H9 (cell line): ENCODE results near the gene POU2AF1. TPM values are rescaled to one million over a fixed set of nuclear protein-coding genes. Genes with fewer than 3 reads are reported as not detected.

Source experiments
- DNase-seq: peaks from one replicate; pipeline ENCODE4 v3.0.0-alpha.2; 2017
- H2AFZ ChIP-seq: one replicate; pipeline ENCODE4 v1.6.1; 2013; ENCODE audit warnings: mild to moderate bottlenecking, low read length, control low read depth, moderate library complexity
- H2AK5ac ChIP-seq: 2 replicates; pipeline ENCODE4 v1.6.1; 2013; ENCODE audit warnings: low read length, control low read depth, mixed read lengths; ENCODE audit not compliant: insufficient read length
- H2BK120ac ChIP-seq: one replicate; pipeline ENCODE4 v1.6.1; 2013; ENCODE audit warnings: low read depth, mild to moderate bottlenecking, low read length, control low read depth, inconsistent platforms; ENCODE audit not compliant: poor library complexity, severe bottlenecking
- H2BK12ac ChIP-seq: 2 replicates; pipeline ENCODE4 v1.6.1; 2013; ENCODE audit warnings: low read length, control low read depth, mixed read lengths, low read depth; ENCODE audit not compliant: insufficient read length
- H2BK15ac ChIP-seq: 2 replicates; pipeline ENCODE4 v1.6.1; 2013; ENCODE audit warnings: low read depth, low read length, control low read depth
- H2BK20ac ChIP-seq: one replicate; pipeline ENCODE4 v1.6.1; 2013; ENCODE audit warnings: low read depth, mild to moderate bottlenecking, low read length, control low read depth, inconsistent platforms; ENCODE audit not compliant: poor library complexity, severe bottlenecking
- H2BK5ac ChIP-seq: 2 replicates; pipeline ENCODE4 v1.6.1; 2013; ENCODE audit warnings: low read length, control low read depth, mixed read lengths; ENCODE audit not compliant: insufficient read length
- H3K14ac ChIP-seq: 2 replicates; pipeline ENCODE4 v1.6.1; 2013; ENCODE audit warnings: low read length, control low read depth; ENCODE audit not compliant: insufficient read depth
- H3K18ac ChIP-seq: 2 replicates; pipeline ENCODE4 v1.6.1; 2013; ENCODE audit warnings: low read depth, mild to moderate bottlenecking, mixed read lengths, low read length, control low read depth; ENCODE audit not compliant: insufficient read length
- H3K23ac ChIP-seq: 2 replicates; pipeline ENCODE4 v1.6.1; 2013; ENCODE audit warnings: low read length, control low read depth, mixed read lengths, low read depth; ENCODE audit not compliant: insufficient read length
- H3K23me2 ChIP-seq: 2 replicates; pipeline ENCODE4 v1.6.1; 2013; ENCODE audit warnings: low read depth, mild to moderate bottlenecking, mixed read lengths, low read length, control low read depth; ENCODE audit not compliant: insufficient read length, poor library complexity, severe bottlenecking
- H3K27ac ChIP-seq: 2 replicates; pipeline ENCODE4 v1.5.1; 2013; ENCODE audit warnings: low read length, control low read depth, mixed read lengths, low read depth; ENCODE audit not compliant: insufficient read length
- H3K27me3 ChIP-seq: 2 replicates; pipeline ENCODE4 v1.6.1; 2013; ENCODE audit warnings: low read length, control low read depth, inconsistent platforms; ENCODE audit not compliant: insufficient read depth
- H3K4ac ChIP-seq: 2 replicates; pipeline ENCODE4 v1.6.1; 2013; ENCODE audit warnings: low read depth, mild to moderate bottlenecking, control low read depth, inconsistent platforms, low read length, moderate library complexity
- H3K4me1 ChIP-seq: 2 replicates; pipeline ENCODE4 v1.6.1; 2013; ENCODE audit warnings: low read length, control low read depth, inconsistent platforms; ENCODE audit not compliant: insufficient read depth
- H3K4me2 ChIP-seq: 2 replicates; pipeline ENCODE4 v1.6.1; 2013; ENCODE audit warnings: low read length, control low read depth, mixed read lengths; ENCODE audit not compliant: insufficient read length, insufficient read depth
- H3K56ac ChIP-seq: 2 replicates; pipeline ENCODE4 v1.6.1; 2013; ENCODE audit warnings: low read depth, mild to moderate bottlenecking, mixed read lengths, low read length, control low read depth; ENCODE audit not compliant: insufficient read length
- H3K79me1 ChIP-seq: 2 replicates; pipeline ENCODE4 v1.6.1; 2013; ENCODE audit warnings: low read depth, mild to moderate bottlenecking, moderate library complexity, low read length, control low read depth, inconsistent platforms; ENCODE audit not compliant: insufficient read depth, poor library complexity, severe bottlenecking
- H3K79me2 ChIP-seq: 2 replicates; pipeline ENCODE4 v1.6.1; 2013; ENCODE audit warnings: low read length, control low read depth, inconsistent platforms; ENCODE audit not compliant: insufficient read depth
- H3K9ac ChIP-seq: 2 replicates; pipeline ENCODE4 v1.6.1; 2013; ENCODE audit warnings: low read length, control low read depth, mixed read lengths; ENCODE audit not compliant: insufficient read length; ENCODE audit errors: extremely low read depth
- H3K9me3 ChIP-seq: one replicate; pipeline ENCODE4 v1.6.1; 2013; ENCODE audit warnings: low read depth, low read length, inconsistent platforms; ENCODE audit not compliant: control insufficient read depth
- H3T11ph ChIP-seq: one replicate; pipeline ENCODE4 v1.6.1; 2013; ENCODE audit warnings: mild to moderate bottlenecking, low read length, control low read depth, inconsistent platforms
- H4K20me1 ChIP-seq: one replicate; pipeline ENCODE4 v1.6.1; 2013; ENCODE audit not compliant: control insufficient read depth, insufficient read length, insufficient read depth
- H4K5ac ChIP-seq: 2 replicates; pipeline ENCODE4 v1.6.1; 2013; ENCODE audit warnings: low read depth, mild to moderate bottlenecking, mixed read lengths, low read length, control low read depth; ENCODE audit not compliant: insufficient read length
- H4K8ac ChIP-seq: replicated peaks from 2 replicates; pipeline ENCODE4 v1.6.1; 2013; ENCODE audit warnings: low read length, control low read depth, mixed read lengths, low read depth; ENCODE audit not compliant: insufficient read length
- H4K91ac ChIP-seq: 2 replicates; pipeline ENCODE4 v1.6.1; 2013; ENCODE audit warnings: low read depth, mild to moderate bottlenecking, moderate library complexity, mixed read lengths, low read length, control low read depth; ENCODE audit not compliant: insufficient read length
- H3K27ac Mint-ChIP-seq, 3 experiments: 2 replicates in 2 of 3; 3 replicates in 1 of 3; pipeline ENCODE4 v1.8.0; 2020 to 2021; ENCODE audit warnings: mixed read lengths in 3 of 3, mild to moderate bottlenecking in 1 of 3, moderate library complexity in 1 of 3
- H3K27me3 Mint-ChIP-seq: 2 replicates; pipeline ENCODE4 v1.8.0; 2021; ENCODE audit warnings: low read depth, mild to moderate bottlenecking, moderate library complexity, mixed read lengths
- H3K36me3 Mint-ChIP-seq, 3 experiments: 2 replicates in 2 of 3; 3 replicates in 1 of 3; pipeline ENCODE4 v1.8.0; 2020 to 2021; ENCODE audit warnings: low read depth in 3 of 3, mixed read lengths in 3 of 3; ENCODE audit not compliant: insufficient read depth in 1 of 3
- H3K4me1 Mint-ChIP-seq, 2 experiments: 2 replicates each; pipeline ENCODE4 v1.8.0; 2020; ENCODE audit warnings: mixed read lengths in 2 of 2
- H3K4me3 Mint-ChIP-seq, 2 experiments: 2 replicates in 1 of 2; 3 replicates in 1 of 2; pipeline ENCODE4 v1.8.0; 2020 to 2021; ENCODE audit warnings: mild to moderate bottlenecking in 2 of 2, mixed read lengths in 2 of 2, moderate library complexity in 1 of 2
- H3K9me3 Mint-ChIP-seq, 2 experiments: 2 replicates in 1 of 2; 3 replicates in 1 of 2; pipeline ENCODE4 v1.8.0; 2020; ENCODE audit warnings: mild to moderate bottlenecking in 2 of 2, mixed read lengths in 2 of 2, moderate library complexity in 1 of 2
- WGBS: extraction: QIAGEN DNeasy Blood & Tissue Kit; methylation state at CpG from one replicate; pipeline ENCODE4 v1.1.7; 2013; ENCODE audit warnings: missing lambda C conversion rate, low lambda C conversion rate, mixed read lengths; ENCODE audit not compliant: insufficient read length; ENCODE audit errors: extremely low coverage; 5-methylcytosine and 5-hydroxymethylcytosine counted together
- total RNA-seq: library from RNA; stranded (reverse); gene quantifications from 2 replicates; pipeline ENCODE4 v1.2.1, GENCODE V29; 2021
- TF ChIP-seq, protein P1 (sequence below): fragments of 200-600 bp; sonication (generic); conservative IDR thresholded peaks from 3 replicates; pipeline ENCODE4 v1.8.0; 2021; ENCODE audit warnings: antibody characterized with exemption, mild to moderate bottlenecking

POU2AF1 gene
- total RNA-seq, 1 experiment from 2014 or later: not detected

DNA sequence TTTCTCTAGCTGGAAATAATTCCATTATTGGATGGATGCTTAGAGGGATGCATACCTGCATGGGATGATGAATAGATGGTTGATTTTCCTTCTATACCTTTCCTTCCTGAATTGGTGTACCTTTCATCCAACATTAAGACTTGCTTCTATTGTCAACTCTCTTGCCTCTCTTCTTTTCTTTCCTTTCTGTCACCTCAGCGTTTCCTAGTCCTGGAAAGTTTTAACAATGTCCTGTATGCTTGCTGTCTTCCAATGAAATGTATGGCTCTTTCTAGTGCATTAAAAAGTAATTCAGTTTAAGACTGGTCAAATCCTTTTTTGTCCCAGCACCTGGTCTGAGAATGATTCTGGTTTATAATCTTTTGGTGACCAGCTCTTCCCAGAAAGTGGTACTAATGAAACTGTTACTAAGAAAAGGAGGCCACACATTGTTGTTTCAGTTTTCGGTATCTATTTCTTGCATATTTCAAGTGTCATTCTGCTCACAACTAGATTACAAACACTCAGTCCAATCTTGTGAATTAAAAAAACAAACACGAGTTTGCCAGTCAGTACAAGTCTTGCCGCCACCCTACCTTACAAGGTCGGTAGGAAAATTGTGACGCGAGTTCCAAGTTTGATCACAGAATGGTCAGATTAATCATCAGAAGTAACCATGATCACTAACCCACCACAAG is 8.0 kb downstream of the POU2AF1 start:
- H2BK120ac ChIP-seq: no peak overlapping the region
- H2BK5ac ChIP-seq: no peak overlapping the region
- H3K23me2 ChIP-seq: no peaks in the 10 kb centered on the region
- Mint-ChIP-seq H3K4me1 (no peaks in the 10 kb centered on the region), H3K27me3 (no peaks in the 10 kb centered on the region; the same call in 1 of the 2 replicates), H3K27ac (no peak overlapping the region), H3K4me3 (no peak overlapping the region), H3K36me3 (no peaks in the 10 kb centered on the region), H3K9me3 (no peaks in the 10 kb centered on the region)
- no peak overlapping the region for H3T11ph ChIP-seq
- no peaks in the 10 kb centered on the region for H3K27me3 ChIP-seq
- H2AFZ ChIP-seq: no peak overlapping the region
- H2BK20ac ChIP-seq: no peak overlapping the region
- H2BK15ac ChIP-seq: no peak overlapping the region
- H3K9me3 ChIP-seq: no peaks in the 10 kb centered on the region
- H3K79me2 ChIP-seq: no peaks in the 10 kb centered on the region
- no peak overlapping the region for H3K4ac ChIP-seq
- no peak overlapping the region for H2BK12ac ChIP-seq
- no peak overlapping the region for H3K18ac ChIP-seq
- H3K79me1 ChIP-seq: no peaks in the 10 kb centered on the region
- no peak overlapping the region for H4K8ac ChIP-seq
- no peak overlapping the region for H4K91ac ChIP-seq
- DNase-seq: no peak
- no peak overlapping the region for H3K56ac ChIP-seq
- H2AK5ac ChIP-seq: no peak overlapping the region
- TF ChIP-seq, protein P1, sequence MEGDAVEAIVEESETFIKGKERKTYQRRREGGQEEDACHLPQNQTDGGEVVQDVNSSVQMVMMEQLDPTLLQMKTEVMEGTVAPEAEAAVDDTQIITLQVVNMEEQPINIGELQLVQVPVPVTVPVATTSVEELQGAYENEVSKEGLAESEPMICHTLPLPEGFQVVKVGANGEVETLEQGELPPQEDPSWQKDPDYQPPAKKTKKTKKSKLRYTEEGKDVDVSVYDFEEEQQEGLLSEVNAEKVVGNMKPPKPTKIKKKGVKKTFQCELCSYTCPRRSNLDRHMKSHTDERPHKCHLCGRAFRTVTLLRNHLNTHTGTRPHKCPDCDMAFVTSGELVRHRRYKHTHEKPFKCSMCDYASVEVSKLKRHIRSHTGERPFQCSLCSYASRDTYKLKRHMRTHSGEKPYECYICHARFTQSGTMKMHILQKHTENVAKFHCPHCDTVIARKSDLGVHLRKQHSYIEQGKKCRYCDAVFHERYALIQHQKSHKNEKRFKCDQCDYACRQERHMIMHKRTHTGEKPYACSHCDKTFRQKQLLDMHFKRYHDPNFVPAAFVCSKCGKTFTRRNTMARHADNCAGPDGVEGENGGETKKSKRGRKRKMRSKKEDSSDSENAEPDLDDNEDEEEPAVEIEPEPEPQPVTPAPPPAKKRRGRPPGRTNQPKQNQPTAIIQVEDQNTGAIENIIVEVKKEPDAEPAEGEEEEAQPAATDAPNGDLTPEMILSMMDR: no peak
- no peak overlapping the region for H3K4me2 ChIP-seq
- no peak overlapping the region for H3K9ac ChIP-seq
- H3K23ac ChIP-seq: no peak overlapping the region
- no peaks in the 10 kb centered on the region for H3K4me1 ChIP-seq
- H4K20me1 ChIP-seq: no peaks in the 10 kb centered on the region
- no CpG with 5 or more reads among the region's 7 CpGs for WGBS
- H3K27ac ChIP-seq: no peak overlapping the region
- H4K5ac ChIP-seq: no peak overlapping the region
- no peak overlapping the region for H3K14ac ChIP-seq
